Cardiac atrium fibroblast (primary cell): ENCODE measurements around the gene LRIF1. TPM values are rescaled to one million over a fixed set of nuclear protein-coding genes. Genes with fewer than 3 reads are reported as not detected.

Experiments used
- total RNA-seq: library from RNA; depleted of rRNA; stranded (reverse); fragments of >200 nt; gene quantifications from 2 replicates; pipeline ENCODE4 v1.2.3, GENCODE V29; 2015

Gene LRIF1, protein sequence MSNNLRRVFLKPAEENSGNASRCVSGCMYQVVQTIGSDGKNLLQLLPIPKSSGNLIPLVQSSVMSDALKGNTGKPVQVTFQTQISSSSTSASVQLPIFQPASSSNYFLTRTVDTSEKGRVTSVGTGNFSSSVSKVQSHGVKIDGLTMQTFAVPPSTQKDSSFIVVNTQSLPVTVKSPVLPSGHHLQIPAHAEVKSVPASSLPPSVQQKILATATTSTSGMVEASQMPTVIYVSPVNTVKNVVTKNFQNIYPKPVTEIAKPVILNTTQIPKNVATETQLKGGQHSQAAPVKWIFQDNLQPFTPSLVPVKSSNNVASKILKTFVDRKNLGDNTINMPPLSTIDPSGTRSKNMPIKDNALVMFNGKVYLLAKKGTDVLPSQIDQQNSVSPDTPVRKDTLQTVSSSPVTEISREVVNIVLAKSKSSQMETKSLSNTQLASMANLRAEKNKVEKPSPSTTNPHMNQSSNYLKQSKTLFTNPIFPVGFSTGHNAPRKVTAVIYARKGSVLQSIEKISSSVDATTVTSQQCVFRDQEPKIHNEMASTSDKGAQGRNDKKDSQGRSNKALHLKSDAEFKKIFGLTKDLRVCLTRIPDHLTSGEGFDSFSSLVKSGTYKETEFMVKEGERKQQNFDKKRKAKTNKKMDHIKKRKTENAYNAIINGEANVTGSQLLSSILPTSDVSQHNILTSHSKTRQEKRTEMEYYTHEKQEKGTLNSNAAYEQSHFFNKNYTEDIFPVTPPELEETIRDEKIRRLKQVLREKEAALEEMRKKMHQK
- 9.4 and 12.3 TPM in 2 replicates for total RNA-seq

DNA sequence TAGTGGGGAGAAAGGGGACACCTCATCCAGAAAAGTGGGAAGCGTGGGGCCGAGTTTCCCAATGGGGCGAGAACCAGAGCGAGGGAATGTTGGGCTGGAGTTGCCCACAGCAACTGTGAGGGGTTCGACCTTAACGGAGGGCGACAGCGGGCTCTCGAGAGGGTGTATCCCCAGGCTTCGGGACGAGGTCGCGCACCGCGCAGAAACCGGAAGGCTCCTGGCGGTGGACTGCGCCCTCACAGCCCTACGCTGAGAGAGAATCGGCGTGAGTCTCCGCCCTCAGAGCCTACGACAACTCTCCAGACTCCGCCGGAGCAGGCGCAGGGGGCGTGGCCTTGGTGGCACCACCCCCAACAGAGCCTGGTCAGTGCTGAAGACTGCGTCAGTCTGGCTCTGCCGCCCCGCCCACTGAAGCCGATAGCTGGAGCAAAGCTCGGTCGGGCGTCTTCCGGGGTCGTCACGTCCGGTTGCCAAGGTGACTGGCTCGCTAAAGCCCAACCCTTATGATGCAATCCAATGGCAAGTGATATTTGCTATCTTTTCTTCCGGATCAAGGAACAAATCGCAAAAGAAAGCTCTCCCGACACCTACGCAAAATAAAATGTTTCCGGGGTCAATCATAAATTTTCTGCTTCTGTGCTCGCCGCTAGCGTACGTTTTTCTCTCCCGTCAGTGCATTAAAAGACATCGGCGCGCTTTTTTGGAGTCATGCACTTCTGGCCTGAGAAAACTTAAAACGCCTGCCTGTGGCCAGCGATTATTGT lies at the start of gene LRIF1:
TSS of gene LRIF1 (minus strand) at position 232 of the 764 bp plus-strand sequence. CDS start 234 bp downstream, outside the sequence.

Other genes starting within 250 kb of the LRIF1 start
- 0.36 TPM in 1 of 2 replicates, not detected in the other for gene CD53, start 90.8 kb downstream of the LRIF1 start, total RNA-seq
- 66.6 and 74.0 TPM in 2 replicates for gene DRAM2, start 176.2 kb upstream of the LRIF1 start, total RNA-seq
- 24.0 and 31.8 TPM in 2 replicates for gene CEPT1, start 176.3 kb upstream of the LRIF1 start, total RNA-seq
- 3.7 and 4.9 TPM in 2 replicates for gene DENND2D, start 236.7 kb upstream of the LRIF1 start, total RNA-seq